Measurements from ENCODE around the gene SUN5. TPM values are rescaled to one million over a fixed set of nuclear protein-coding genes. Genes with fewer than 3 reads are reported as not detected.

SUN5 gene
- total RNA-seq, 3 donors from 2014 or later: not detected

DNA sequence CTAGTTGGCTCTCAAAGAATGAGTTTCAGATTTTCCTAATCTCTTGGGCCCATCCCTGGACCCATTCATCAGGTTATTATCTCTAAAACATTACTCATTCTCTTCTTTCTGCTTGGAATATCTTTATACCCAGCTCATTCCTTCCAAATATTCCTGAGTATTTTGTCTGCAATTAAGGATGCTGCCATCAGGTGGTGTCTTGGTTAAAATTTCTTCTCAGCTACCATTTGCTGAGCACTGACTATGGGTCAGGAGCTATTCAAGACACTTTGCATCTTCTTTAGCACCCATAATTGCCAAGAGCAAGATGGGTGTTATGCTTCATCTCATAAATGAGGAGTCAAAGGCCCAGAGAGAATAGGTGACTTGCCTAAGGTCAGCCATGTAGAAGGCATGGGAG is 8.4 kb downstream of the SUN5 start:
- Histone ChIP-seq H3K4me1 (no peaks in the 10 kb centered on the region), H3K36me3 (no peaks in the 10 kb centered on the region), H3K9me3 (peaks cover 0 to 9% of the 10 kb centered on the region in 2 donors), H3K4me3 (no peak overlapping the region), H3K27me3 (no peaks in the 10 kb centered on the region), H3K27ac (no peak overlapping the region)
- no peak for DNase-seq (ENCODE audit: low spot score in 2 of 2)
- intact Hi-C loops (cut with DNase I; ENCODE audit: low total_unique reads): loop anchor here (10.0 kb wide), 1 partner anchor 1141 kb away; no protein-coding TSS in a partner anchor
- TF ChIP-seq POLR2AphosphoS5 (IDR thresholded peaks at IDR 0.05) (no peak), POLR2A (IDR thresholded peaks at IDR 0.05) (no peak)
- TF ChIP-seq, protein P1, sequence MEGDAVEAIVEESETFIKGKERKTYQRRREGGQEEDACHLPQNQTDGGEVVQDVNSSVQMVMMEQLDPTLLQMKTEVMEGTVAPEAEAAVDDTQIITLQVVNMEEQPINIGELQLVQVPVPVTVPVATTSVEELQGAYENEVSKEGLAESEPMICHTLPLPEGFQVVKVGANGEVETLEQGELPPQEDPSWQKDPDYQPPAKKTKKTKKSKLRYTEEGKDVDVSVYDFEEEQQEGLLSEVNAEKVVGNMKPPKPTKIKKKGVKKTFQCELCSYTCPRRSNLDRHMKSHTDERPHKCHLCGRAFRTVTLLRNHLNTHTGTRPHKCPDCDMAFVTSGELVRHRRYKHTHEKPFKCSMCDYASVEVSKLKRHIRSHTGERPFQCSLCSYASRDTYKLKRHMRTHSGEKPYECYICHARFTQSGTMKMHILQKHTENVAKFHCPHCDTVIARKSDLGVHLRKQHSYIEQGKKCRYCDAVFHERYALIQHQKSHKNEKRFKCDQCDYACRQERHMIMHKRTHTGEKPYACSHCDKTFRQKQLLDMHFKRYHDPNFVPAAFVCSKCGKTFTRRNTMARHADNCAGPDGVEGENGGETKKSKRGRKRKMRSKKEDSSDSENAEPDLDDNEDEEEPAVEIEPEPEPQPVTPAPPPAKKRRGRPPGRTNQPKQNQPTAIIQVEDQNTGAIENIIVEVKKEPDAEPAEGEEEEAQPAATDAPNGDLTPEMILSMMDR (IDR thresholded peaks at IDR 0.05): no peak

DNA sequence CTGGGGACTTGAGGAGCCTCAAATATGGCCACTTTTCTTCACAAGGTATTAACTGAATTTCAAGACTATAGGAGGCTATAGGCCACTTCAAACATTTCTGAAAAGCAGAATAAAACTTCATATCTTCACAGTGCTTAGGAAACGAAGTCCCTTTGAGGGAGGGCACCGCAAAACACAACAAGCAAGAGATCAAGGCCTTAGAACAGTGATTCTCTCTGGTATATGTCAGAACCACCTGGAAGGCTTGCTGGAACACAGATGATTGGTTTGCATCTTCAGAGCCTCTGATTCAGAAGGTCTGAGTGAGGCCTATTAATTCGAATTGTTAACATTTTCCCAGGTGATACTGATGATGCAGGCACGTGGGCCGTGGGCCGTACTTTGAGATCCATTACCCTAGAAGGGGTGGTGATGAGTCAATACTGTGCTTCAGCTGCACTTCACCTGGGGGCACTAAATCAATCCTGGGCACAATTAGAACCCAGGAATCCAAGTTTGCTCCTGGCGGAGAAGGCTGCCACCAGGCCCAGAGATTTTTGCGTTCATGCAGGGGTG is 10.7 kb downstream of the SUN5 start:
- TF ChIP-seq POLR2A (IDR thresholded peaks at IDR 0.05) (no peak), POLR2AphosphoS5 (IDR thresholded peaks at IDR 0.05) (no peak)
- TF ChIP-seq, protein P1 (IDR thresholded peaks at IDR 0.05): no peak
- intact Hi-C loops (cut with DNase I; ENCODE audit: low total_unique reads): loop anchor here (10.0 kb wide), 1 partner anchor 1139 kb away; no protein-coding TSS in a partner anchor
- no peak for DNase-seq (ENCODE audit: low spot score in 2 of 2)
- no peak overlapping the region for H3K27ac ChIP-seq
- H3K9me3 ChIP-seq: peaks cover 0 to 9% of the 10 kb centered on the region in 2 donors
- H3K27me3 ChIP-seq: no peaks in the 10 kb centered on the region
- no peaks in the 10 kb centered on the region for H3K36me3 ChIP-seq
- H3K4me1 ChIP-seq: no peaks in the 10 kb centered on the region
- no peak overlapping the region for H3K4me3 ChIP-seq

DNA sequence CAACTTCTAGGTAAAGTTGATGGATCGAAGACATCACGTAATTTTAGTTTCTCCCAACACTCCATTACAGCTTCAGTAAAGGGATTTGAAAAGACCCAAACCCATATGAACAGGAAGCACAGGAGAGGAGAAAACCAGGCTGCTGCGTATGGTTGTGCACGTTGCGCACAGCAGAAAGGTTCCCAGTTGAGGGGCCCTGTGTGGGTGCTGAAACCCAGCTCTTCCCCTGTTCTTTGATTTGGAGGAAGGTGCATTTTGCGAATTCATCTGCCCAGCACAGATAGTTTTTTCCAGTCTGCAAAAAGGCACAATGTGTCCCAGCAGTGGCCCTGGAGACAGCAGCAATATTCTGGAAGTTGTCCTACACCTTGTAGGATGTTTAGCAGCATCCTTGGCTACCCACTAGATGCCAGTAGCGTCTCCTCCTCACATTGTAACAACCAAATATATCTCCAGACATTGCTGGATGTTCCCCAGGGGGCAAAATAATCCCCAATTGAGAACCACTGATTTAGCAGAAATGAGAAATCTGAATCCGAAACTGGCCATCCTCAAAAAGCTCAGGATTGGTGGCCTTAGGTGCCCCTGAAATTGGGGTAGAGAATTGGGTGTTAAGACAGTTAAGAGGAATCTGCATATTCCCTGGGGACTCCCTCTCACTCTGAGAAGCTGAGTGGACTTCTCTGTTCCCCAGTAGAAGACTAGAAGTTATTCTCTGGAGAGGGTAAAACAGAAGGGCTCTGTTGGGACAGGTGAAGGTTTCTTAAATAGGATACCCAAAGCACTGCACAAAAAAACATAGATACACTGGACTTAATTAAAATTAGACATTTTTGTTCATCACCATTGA is 12.2 kb downstream of the SUN5 start:
- intact Hi-C loops (cut with DNase I; ENCODE audit: low total_unique reads): loop anchor here (10.0 kb wide), 1 partner anchor 1137 kb away; no protein-coding TSS in a partner anchor
- peaks cover 0 to 9% of the 10 kb centered on the region in 2 donors for H3K9me3 ChIP-seq
- H3K36me3 ChIP-seq: no peaks in the 10 kb centered on the region
- H3K27me3 ChIP-seq: no peaks in the 10 kb centered on the region
- TF ChIP-seq, protein P1 (IDR thresholded peaks at IDR 0.05): no peak
- H3K4me3 ChIP-seq: no peak overlapping the region
- H3K4me1 ChIP-seq: no peaks in the 10 kb centered on the region
- DNase-seq (ENCODE audit: low spot score in 2 of 2): no peak
- H3K27ac ChIP-seq: no peak overlapping the region

DNA sequence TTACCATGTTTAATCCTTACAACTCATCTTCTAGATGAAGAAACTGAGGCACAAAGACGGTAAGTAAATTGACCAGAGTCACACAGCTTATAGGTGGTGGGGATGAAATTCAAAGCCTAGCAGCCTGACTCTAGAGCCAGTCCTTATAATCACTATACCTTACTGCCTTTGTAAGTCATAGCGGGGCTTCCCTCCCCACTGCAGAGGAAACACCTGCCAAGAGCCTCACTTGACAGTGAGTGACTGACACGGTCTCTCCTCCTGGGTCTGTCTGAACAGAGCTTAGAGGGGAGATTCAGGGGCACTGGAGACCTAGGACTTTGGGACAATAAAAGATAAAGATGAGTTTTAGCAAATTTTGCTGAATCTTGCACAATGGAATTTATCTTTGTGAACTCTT is 12.8 kb downstream of the SUN5 start:
- Histone ChIP-seq H3K27me3 (peaks cover 0 to 3% of the 10 kb centered on the region in 2 donors), H3K36me3 (no peaks in the 10 kb centered on the region), H3K9me3 (peaks cover 0 to 9% of the 10 kb centered on the region in 2 donors), H3K27ac (no peak overlapping the region), H3K4me1 (no peaks in the 10 kb centered on the region), H3K4me3 (no peak overlapping the region)
- intact Hi-C loops (cut with DNase I; ENCODE audit: low total_unique reads): loop anchor here (10.0 kb wide), 1 partner anchor 1137 kb away; no protein-coding TSS in a partner anchor
- TF ChIP-seq POLR2A (IDR thresholded peaks at IDR 0.05) (no peak), POLR2AphosphoS5 (IDR thresholded peaks at IDR 0.05) (no peak)
- TF ChIP-seq, protein P1 (IDR thresholded peaks at IDR 0.05): no peak
- no peak for DNase-seq (ENCODE audit: low spot score in 2 of 2)

DNA sequence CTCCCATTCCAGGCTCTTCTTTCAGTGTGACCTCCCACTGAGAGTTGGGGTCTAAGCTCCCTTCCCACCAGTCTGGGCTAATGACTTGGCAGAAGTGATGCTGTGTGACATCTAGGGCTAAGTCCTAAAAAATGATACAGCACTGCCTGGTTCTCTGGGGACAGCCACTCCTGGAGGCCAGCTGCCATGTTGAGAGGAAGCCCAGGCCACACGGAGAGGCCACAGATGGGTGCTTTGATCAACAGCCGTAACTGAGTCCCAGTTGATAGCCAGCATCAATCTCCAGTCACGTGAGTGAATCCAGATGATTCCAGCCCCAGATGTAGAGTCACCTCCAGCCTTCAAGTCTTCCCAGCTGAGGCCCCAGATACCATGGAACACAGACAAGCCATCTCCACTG is 13.8 kb downstream of the SUN5 start:
- DNase-seq (ENCODE audit: low spot score in 2 of 2): no peak
- peaks cover 0 to 4% of the 10 kb centered on the region in 2 donors for H3K27me3 ChIP-seq
- TF ChIP-seq, protein P1 (IDR thresholded peaks at IDR 0.05): no peak
- no peak for TF ChIP-seq POLR2AphosphoS5 (IDR thresholded peaks at IDR 0.05)
- no peak for TF ChIP-seq POLR2A (IDR thresholded peaks at IDR 0.05)
- H3K27ac ChIP-seq: no peak overlapping the region
- H3K36me3 ChIP-seq: no peaks in the 10 kb centered on the region
- H3K9me3 ChIP-seq: peaks cover 0 to 8% of the 10 kb centered on the region in 2 donors
- intact Hi-C loops (cut with DNase I; ENCODE audit: low total_unique reads): loop anchor here (10.0 kb wide), 1 partner anchor 1136 kb away; no protein-coding TSS in a partner anchor
- no peaks in the 10 kb centered on the region for H3K4me1 ChIP-seq
- no peak overlapping the region for H3K4me3 ChIP-seq

All from breast epithelium (tissue), 4 donors.